ENCODE measurements around the gene GUCY2F.

Gene GUCY2F
- total RNA-seq, result 0 reads per million in 2 donors

- DNase-seq, result no peak
Observed at GRCh38 chrX:109481986-109482385, at the start of gene GUCY2F. TSS of gene GUCY2F (minus strand) at chrX:109482086. CDS start at chrX:109475936, 6,150 bp downstream.

GRCh38 chrX:109519001-109519400 lies 37.1 kb upstream of the GUCY2F start:
- no peak for DNase-seq

GRCh38 chrX:109511113-109511512 lies 29.2 kb upstream of the GUCY2F start:
- DNase-seq, result no peak

GRCh38 chrX:109508915-109509314 lies 27.0 kb upstream of the GUCY2F start:
- no peak for DNase-seq

GRCh38 chrX:109501176-109501575 lies 19.3 kb upstream of the GUCY2F start:
- DNase-seq, result no peak

- no peak for DNase-seq
Observed at GRCh38 chrX:109498434-109498833, 16.5 kb upstream of the GUCY2F start.

GRCh38 chrX:109489174-109489573 lies 7.3 kb upstream of the GUCY2F start:
- no peak for DNase-seq

- DNase-seq, result no peak
Observed at GRCh38 chrX:109487640-109488039, 5.8 kb upstream of the GUCY2F start.

- DNase-seq, result peak; percentile 8 to 55 (median 26)
Observed at GRCh38 chrX:109485470-109486340, 3.8 kb upstream of the GUCY2F start.

- DNase-seq, result no peak
Observed at GRCh38 chrX:109484886-109485285, 3.0 kb upstream of the GUCY2F start.

GRCh38 chrX:109475174-109475891 lies 6.6 kb downstream of the GUCY2F start:
- DNase-seq, result no peak

- DNase-seq, result peak in 2 of 5 experiments; percentile 0 to 1
Observed at GRCh38 chrX:109472939-109473735, 8.7 kb downstream of the GUCY2F start.

- DNase-seq, result no peak
Observed at GRCh38 chrX:109464231-109464630, 17.7 kb downstream of the GUCY2F start.

- DNase-seq, result no peak
Observed at GRCh38 chrX:109463784-109464183, 18.1 kb downstream of the GUCY2F start.

- DNase-seq, result no peak
Observed at GRCh38 chrX:109448282-109448938, 33.5 kb downstream of the GUCY2F start.

- no peak for DNase-seq
Observed at GRCh38 chrX:109441266-109441665, 40.6 kb downstream of the GUCY2F start.

- DNase-seq, result no peak
Observed at GRCh38 chrX:109440475-109440874, 41.4 kb downstream of the GUCY2F start.

GRCh38 chrX:109409181-109409580 lies 72.7 kb downstream of the GUCY2F start:
- DNase-seq, result no peak

GRCh38 chrX:109403922-109404321 lies 78.0 kb downstream of the GUCY2F start:
- no peak for DNase-seq

- DNase-seq, result no peak
Observed at GRCh38 chrX:109399831-109400230, 82.1 kb downstream of the GUCY2F start.

GRCh38 chrX:109398833-109399232 lies 83.1 kb downstream of the GUCY2F start:
- no peak for DNase-seq

GRCh38 chrX:109398061-109398460 lies 83.8 kb downstream of the GUCY2F start:
- no peak for DNase-seq

All from T-helper 2 cell (primary cell).